HepG2 (cell line): ENCODE results near the gene SH3D19. TPM values are rescaled to one million over a fixed set of nuclear protein-coding genes. Genes with fewer than 3 reads are reported as not detected.

ENCODE experiments used
- CREB1 ChIP-seq, 2 experiments: fragments of 450-650 bp in 1 of 2; IDR thresholded peaks; 2 replicates each; pipeline ENCODE4 v1.6.1; 2016 to 2017; ENCODE audit warnings: control low read depth in 1 of 2, mild to moderate bottlenecking in 1 of 2, missing compliant biosample characterization in 1 of 2, missing genetic modification characterization in 1 of 2
- FOXJ3 ChIP-seq: sonication (generic); formaldehyde crosslinking; IDR thresholded peaks from 2 replicates; pipeline ENCODE4 v1.4.0; 2020; ENCODE audit warnings: missing genetic modification reagents, mild to moderate bottlenecking, borderline replicate concordance
- GZF1 ChIP-seq: sonication (generic); formaldehyde crosslinking; IDR thresholded peaks from 2 replicates; pipeline ENCODE4 v1.5.1; 2020; ENCODE audit warnings: mild to moderate bottlenecking, missing genetic modification reagents
- NKX3-1 ChIP-seq: sonication (generic); formaldehyde crosslinking; IDR thresholded peaks from 2 replicates; pipeline ENCODE4 v1.5.0; 2020; ENCODE audit warnings: missing genetic modification reagents
- RBM39 ChIP-seq: fragments of 200-400 bp; formaldehyde crosslinking; IDR thresholded peaks from one replicate; pipeline ENCODE4 v1.6.1; 2018; ENCODE audit warnings: antibody characterized with exemption, mild to moderate bottlenecking, low read depth, low read length; ENCODE audit not compliant: poor library complexity, severe bottlenecking
- SETDB1 ChIP-seq: sonication (generic); formaldehyde crosslinking; IDR thresholded peaks from 2 replicates; pipeline ENCODE4 v1.5.1; 2020; ENCODE audit warnings: missing genetic modification reagents, mild to moderate bottlenecking, borderline replicate concordance
- SRF ChIP-seq: IDR thresholded peaks from 2 replicates; pipeline ENCODE4 v1.6.1; 2011; ENCODE audit warnings: mild to moderate bottlenecking, low read depth, low read length, moderate library complexity
- ZBTB10 ChIP-seq: sonication (generic); formaldehyde crosslinking; IDR thresholded peaks from 2 replicates; pipeline ENCODE4 v1.4.0; 2020; ENCODE audit warnings: missing genetic modification reagents, borderline replicate concordance
- ZNF12 ChIP-seq: sonication (generic); formaldehyde crosslinking; IDR thresholded peaks from 2 replicates; pipeline ENCODE4 v1.5.0; 2020; ENCODE audit warnings: missing genetic modification reagents
- ZNF17 ChIP-seq: sonication (generic); formaldehyde crosslinking; IDR thresholded peaks from 2 replicates; pipeline ENCODE4 v1.5.0; 2020; ENCODE audit warnings: mild to moderate bottlenecking, missing genetic modification reagents
- ZNF660 ChIP-seq: sonication (generic); formaldehyde crosslinking; IDR thresholded peaks from 2 replicates; pipeline ENCODE4 v1.5.1; 2020; ENCODE audit warnings: mild to moderate bottlenecking, low read depth, missing genetic modification reagents, borderline replicate concordance
- ZNF672 ChIP-seq: sonication (generic); formaldehyde crosslinking; IDR thresholded peaks from 2 replicates; pipeline ENCODE4 v1.8.1; 2022; ENCODE audit warnings: missing genetic modification reagents
- ZNF766 ChIP-seq: sonication (generic); formaldehyde crosslinking; IDR thresholded peaks from 2 replicates; pipeline ENCODE4 v1.5.0; 2020; ENCODE audit warnings: missing genetic modification reagents, borderline replicate concordance
- ZSCAN9 ChIP-seq: IDR thresholded peaks from 2 replicates; pipeline ENCODE4 v1.6.1; 2016; ENCODE audit warnings: borderline replicate concordance
- polyA plus RNA-seq, 8 experiments: library from polyadenylated mRNA; depleted of rRNA in 3 of 8; stranded (reverse) in 7 of 8; unstranded in 1 of 8; fragments of >200 nt; fragmentation: Illumina TruSeq in 4 of 8; extraction: Trizol in 4 of 8; gene quantifications; 2 replicates each; pipeline versions ENCODE4 v1.2.1 to v1.2.3, GENCODE V29; 2011 to 2016; ENCODE audit warnings: low read depth in 4 of 8, missing spikeins in 1 of 8, mixed read lengths in 1 of 8; ENCODE audit not compliant: insufficient read depth in 1 of 8
- total RNA-seq, 5 experiments: library from RNA; depleted of rRNA; stranded (reverse); fragments of >200 nt; fragmentation: Illumina TruSeq; extraction: Trizol; gene quantifications; 2 replicates each; pipeline ENCODE4 v1.2.3, GENCODE V29; 2016; ENCODE audit warnings: low read depth in 1 of 5
- TF ChIP-seq, protein P1 (sequence below): IDR thresholded peaks from 2 replicates; pipeline ENCODE4 v1.6.1; 2016; ENCODE audit warnings: low read depth, missing genetic modification reagents, missing compliant biosample characterization
- TF ChIP-seq, protein P2 (sequence below): IDR thresholded peaks from 2 replicates; pipeline ENCODE4 v1.4.0; 2020; ENCODE audit warnings: mild to moderate bottlenecking, missing genetic modification reagents

The SH3D19 gene
- total and polyA plus RNA-seq, 2 of the 13 experiments (the other 11 are each of a cell fraction or from before 2014, with no cell fraction given): 31.2 to 38.0 TPM

DNA sequence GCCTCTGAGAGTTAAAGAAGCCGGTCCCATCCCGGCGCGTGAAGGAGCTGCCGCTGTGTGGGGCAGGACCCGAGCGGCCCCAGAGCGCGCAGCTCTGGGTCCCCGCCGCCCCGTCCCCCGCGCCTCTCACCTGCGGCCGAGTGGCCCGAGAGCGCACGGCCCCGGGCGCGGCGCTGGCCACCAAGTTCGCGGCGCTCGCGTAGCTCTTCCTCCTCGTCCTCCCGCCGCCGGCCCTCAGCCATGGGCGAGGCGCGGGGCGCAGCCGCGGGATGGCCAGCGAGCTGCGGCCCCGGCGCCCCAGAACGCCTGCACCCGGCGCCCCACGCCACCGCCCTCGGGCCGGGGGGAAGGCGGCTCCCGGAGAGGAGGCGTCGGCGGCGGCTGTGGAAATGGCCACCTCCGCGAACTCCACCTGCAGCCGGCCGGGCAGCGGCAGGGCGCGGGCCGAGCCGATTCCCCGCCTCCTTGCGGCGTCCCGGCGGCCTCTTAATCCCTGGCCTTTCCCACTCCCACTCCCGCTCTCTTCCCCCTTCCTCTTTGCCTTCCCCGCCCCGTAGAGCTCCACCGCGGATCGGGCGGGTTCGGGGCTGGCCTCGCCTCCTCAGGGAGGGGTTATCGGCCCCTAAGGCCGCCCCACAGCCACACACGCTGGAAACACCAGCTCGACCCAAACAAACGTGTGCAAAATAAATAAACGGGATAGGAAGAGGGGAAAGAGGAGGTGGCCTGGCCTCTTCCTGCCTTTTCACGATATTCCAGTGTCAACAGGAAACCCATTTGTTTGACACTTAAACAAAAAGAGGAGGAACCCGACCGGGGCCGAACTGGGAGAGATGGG lies at the start of gene SH3D19 (continued):
- TF ChIP-seq, protein P1, sequence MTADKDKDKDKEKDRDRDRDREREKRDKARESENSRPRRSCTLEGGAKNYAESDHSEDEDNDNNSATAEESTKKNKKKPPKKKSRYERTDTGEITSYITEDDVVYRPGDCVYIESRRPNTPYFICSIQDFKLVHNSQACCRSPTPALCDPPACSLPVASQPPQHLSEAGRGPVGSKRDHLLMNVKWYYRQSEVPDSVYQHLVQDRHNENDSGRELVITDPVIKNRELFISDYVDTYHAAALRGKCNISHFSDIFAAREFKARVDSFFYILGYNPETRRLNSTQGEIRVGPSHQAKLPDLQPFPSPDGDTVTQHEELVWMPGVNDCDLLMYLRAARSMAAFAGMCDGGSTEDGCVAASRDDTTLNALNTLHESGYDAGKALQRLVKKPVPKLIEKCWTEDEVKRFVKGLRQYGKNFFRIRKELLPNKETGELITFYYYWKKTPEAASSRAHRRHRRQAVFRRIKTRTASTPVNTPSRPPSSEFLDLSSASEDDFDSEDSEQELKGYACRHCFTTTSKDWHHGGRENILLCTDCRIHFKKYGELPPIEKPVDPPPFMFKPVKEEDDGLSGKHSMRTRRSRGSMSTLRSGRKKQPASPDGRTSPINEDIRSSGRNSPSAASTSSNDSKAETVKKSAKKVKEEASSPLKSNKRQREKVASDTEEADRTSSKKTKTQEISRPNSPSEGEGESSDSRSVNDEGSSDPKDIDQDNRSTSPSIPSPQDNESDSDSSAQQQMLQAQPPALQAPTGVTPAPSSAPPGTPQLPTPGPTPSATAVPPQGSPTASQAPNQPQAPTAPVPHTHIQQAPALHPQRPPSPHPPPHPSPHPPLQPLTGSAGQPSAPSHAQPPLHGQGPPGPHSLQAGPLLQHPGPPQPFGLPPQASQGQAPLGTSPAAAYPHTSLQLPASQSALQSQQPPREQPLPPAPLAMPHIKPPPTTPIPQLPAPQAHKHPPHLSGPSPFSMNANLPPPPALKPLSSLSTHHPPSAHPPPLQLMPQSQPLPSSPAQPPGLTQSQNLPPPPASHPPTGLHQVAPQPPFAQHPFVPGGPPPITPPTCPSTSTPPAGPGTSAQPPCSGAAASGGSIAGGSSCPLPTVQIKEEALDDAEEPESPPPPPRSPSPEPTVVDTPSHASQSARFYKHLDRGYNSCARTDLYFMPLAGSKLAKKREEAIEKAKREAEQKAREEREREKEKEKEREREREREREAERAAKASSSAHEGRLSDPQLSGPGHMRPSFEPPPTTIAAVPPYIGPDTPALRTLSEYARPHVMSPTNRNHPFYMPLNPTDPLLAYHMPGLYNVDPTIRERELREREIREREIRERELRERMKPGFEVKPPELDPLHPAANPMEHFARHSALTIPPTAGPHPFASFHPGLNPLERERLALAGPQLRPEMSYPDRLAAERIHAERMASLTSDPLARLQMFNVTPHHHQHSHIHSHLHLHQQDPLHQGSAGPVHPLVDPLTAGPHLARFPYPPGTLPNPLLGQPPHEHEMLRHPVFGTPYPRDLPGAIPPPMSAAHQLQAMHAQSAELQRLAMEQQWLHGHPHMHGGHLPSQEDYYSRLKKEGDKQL (CRISPR knock-in tag): peak; percentile 82
- TF ChIP-seq ZBTB10 (CRISPR knock-in tag) (0 out of 2 replicates have a peak, but pooled peaks have one; percentile 77), CREB1 (IDR thresholded peaks at IDR 0.05) (peak; percentile 45; the same call in 1 of the 2 replicates), CREB1 (CRISPR knock-in tag; IDR thresholded peaks at IDR 0.05) (peak; percentile 86), RBM39 (peak; percentile 69), GZF1 (CRISPR knock-in tag) (no peak), ZNF660 (CRISPR knock-in tag) (no peak), ZNF17 (CRISPR knock-in tag) (0 out of 2 replicates have a peak, but pooled peaks have one; percentile 53), ZNF766 (CRISPR knock-in tag) (no peak), ZNF12 (CRISPR knock-in tag) (0 out of 2 replicates have a peak, but pooled peaks have one; percentile 30), ZSCAN9 (CRISPR knock-in tag) (peak; percentile 91), FOXJ3 (CRISPR knock-in tag) (peak; percentile 94; the same call in 1 of the 2 replicates), NKX3-1 (CRISPR knock-in tag) (peak; percentile 72; the same call in 1 of the 2 replicates), SRF (peak; percentile 2; the same call in 1 of the 2 replicates), SETDB1 (CRISPR knock-in tag) (no peak), ZNF672 (no peak)
- TF ChIP-seq, protein P2, sequence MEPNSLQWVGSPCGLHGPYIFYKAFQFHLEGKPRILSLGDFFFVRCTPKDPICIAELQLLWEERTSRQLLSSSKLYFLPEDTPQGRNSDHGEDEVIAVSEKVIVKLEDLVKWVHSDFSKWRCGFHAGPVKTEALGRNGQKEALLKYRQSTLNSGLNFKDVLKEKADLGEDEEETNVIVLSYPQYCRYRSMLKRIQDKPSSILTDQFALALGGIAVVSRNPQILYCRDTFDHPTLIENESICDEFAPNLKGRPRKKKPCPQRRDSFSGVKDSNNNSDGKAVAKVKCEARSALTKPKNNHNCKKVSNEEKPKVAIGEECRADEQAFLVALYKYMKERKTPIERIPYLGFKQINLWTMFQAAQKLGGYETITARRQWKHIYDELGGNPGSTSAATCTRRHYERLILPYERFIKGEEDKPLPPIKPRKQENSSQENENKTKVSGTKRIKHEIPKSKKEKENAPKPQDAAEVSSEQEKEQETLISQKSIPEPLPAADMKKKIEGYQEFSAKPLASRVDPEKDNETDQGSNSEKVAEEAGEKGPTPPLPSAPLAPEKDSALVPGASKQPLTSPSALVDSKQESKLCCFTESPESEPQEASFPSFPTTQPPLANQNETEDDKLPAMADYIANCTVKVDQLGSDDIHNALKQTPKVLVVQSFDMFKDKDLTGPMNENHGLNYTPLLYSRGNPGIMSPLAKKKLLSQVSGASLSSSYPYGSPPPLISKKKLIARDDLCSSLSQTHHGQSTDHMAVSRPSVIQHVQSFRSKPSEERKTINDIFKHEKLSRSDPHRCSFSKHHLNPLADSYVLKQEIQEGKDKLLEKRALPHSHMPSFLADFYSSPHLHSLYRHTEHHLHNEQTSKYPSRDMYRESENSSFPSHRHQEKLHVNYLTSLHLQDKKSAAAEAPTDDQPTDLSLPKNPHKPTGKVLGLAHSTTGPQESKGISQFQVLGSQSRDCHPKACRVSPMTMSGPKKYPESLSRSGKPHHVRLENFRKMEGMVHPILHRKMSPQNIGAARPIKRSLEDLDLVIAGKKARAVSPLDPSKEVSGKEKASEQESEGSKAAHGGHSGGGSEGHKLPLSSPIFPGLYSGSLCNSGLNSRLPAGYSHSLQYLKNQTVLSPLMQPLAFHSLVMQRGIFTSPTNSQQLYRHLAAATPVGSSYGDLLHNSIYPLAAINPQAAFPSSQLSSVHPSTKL (CRISPR knock-in tag): peak; percentile 93
